Measurements from ENCODE around the gene CPNE4. TPM values are rescaled to one million over a fixed set of nuclear protein-coding genes. Genes with fewer than 3 reads are reported as not detected.

CPNE4 gene
- total and polyA plus RNA-seq, 8 donors = 0.15 to 8.9 (median 1.7) TPM

GRCh38 chr3:131831608-131832007, 203.2 kb downstream of the CPNE4 start:
- no peak for TF ChIP-seq POLR2AphosphoS5 (IDR thresholded peaks at IDR 0.05)
- no peak for TF ChIP-seq POLR2A (IDR thresholded peaks at IDR 0.05)
- no peak for TF ChIP-seq EP300 (IDR thresholded peaks at IDR 0.05)
- TF ChIP-seq CTCF (IDR thresholded peaks at IDR 0.05) = no peak
- 55 to 82% (median 67%) methylated on average over 4 of the region's 4 CpGs for WGBS, 5 donors
- Histone ChIP-seq H3K27ac (no peak overlapping the region), H3K9me3 (no peaks in the 10 kb centered on the region), H3K27me3 (no peaks in the 10 kb centered on the region), H3K4me3 (no peak overlapping the region), H3K4me1 (no peaks in the 10 kb centered on the region), H3K36me3 (no peaks in the 10 kb centered on the region)
- no peak for DNase-seq
- intact Hi-C loops (cut with DNase I; ENCODE audit: low total_unique reads) = no loop called here

GRCh38 chr3:131821191-131821762, 213.5 kb downstream of the CPNE4 start:
- Histone ChIP-seq H3K9me3 (no peaks in the 10 kb centered on the region), H3K27me3 (no peaks in the 10 kb centered on the region), H3K4me3 (no peak overlapping the region), H3K36me3 (no peaks in the 10 kb centered on the region), H3K4me1 (no peaks in the 10 kb centered on the region), H3K27ac (no peak overlapping the region)
- no peak for DNase-seq
- 67 to 81% (median 78%) methylated on average over 3 of the region's 3 CpGs for WGBS, 5 donors
- intact Hi-C loops (cut with DNase I; ENCODE audit: low total_unique reads) = no loop called here
- no peak for TF ChIP-seq POLR2AphosphoS5 (IDR thresholded peaks at IDR 0.05)
- no peak for TF ChIP-seq POLR2A (IDR thresholded peaks at IDR 0.05)

GRCh38 chr3:131819381-131820055, 215.3 kb downstream of the CPNE4 start:
- intact Hi-C loops (cut with DNase I; ENCODE audit: low total_unique reads) = no loop called here
- TF ChIP-seq EP300 (IDR thresholded peaks at IDR 0.05) = no peak
- no peak for TF ChIP-seq POLR2A (IDR thresholded peaks at IDR 0.05)
- no peak for TF ChIP-seq CTCF (IDR thresholded peaks at IDR 0.05)
- no peak for TF ChIP-seq POLR2AphosphoS5 (IDR thresholded peaks at IDR 0.05)

GRCh38 chr3:131812433-131812832, 222.4 kb downstream of the CPNE4 start:
- 78 to 96% (median 85%) methylated on average over 1 of the region's 1 CpG for WGBS, 5 donors

More at GRCh38 chr3:131819381-131820055, 215.3 kb downstream of the CPNE4 start:
- peak in 1 of 2 donors; percentile 15 for DNase-seq
- Histone ChIP-seq H3K4me1 (no peaks in the 10 kb centered on the region), H3K36me3 (no peaks in the 10 kb centered on the region), H3K27ac (no peak overlapping the region), H3K27me3 (no peaks in the 10 kb centered on the region), H3K4me3 (no peak overlapping the region), H3K9me3 (no peaks in the 10 kb centered on the region)
- 70 to 79% (median 73%) methylated on average over 5 of the region's 5 CpGs for WGBS, 5 donors

More at GRCh38 chr3:131812433-131812832, 222.4 kb downstream of the CPNE4 start:
- Histone ChIP-seq H3K9me3 (no peaks in the 10 kb centered on the region), H3K27ac (no peak overlapping the region), H3K27me3 (no peaks in the 10 kb centered on the region), H3K4me1 (no peaks in the 10 kb centered on the region), H3K4me3 (no peak overlapping the region), H3K36me3 (no peaks in the 10 kb centered on the region)
- TF ChIP-seq EP300 (IDR thresholded peaks at IDR 0.05) (no peak), POLR2AphosphoS5 (IDR thresholded peaks at IDR 0.05) (no peak), POLR2A (IDR thresholded peaks at IDR 0.05) (no peak), CTCF (IDR thresholded peaks at IDR 0.05) (no peak)
- intact Hi-C loops (cut with DNase I; ENCODE audit: low total_unique reads) = no loop called here
- DNase-seq = no peak

Measured in stomach (tissue), 9 donors.